Activated effector memory CD4-positive, alpha-beta T cell treated with Interleukin-2 at 50 U/mL for 16 hours (primary cell): Measurements from ENCODE around the gene ADAMTS19.

Experiments
- DNase-seq: peaks from one replicate; pipeline ENCODE4 v3.0.0-alpha.2; 2020

ADAMTS19 gene

GRCh38 chr5:129687941-129688340 lies 227.8 kb downstream of the ADAMTS19 start:
- DNase-seq: no peak

DNA sequence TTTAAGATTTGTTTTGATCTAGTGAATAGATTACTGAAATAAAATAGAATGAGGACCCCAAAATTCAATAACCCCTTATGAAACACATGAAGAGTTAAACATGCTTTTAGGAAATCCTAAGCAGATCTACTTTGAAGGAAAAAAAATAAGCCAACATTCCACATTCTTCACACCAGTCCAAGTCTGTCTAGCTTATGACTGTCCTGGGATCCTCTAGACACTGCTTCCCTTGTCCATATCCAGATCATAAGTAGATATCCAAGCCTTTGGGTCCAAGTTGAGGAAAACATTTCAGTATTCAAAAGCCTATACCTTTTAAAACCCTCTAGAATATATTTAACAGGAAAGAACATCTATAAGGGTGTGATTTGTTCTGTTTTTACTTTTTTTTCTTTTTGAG lies 228.9 kb downstream of the ADAMTS19 start:
- no peak for DNase-seq

- DNase-seq: no peak
Measured at GRCh38 chr5:129691220-129691619, 231.1 kb downstream of the ADAMTS19 start.

- no peak for DNase-seq
Measured at GRCh38 chr5:129696636-129697035, 236.5 kb downstream of the ADAMTS19 start.

DNA sequence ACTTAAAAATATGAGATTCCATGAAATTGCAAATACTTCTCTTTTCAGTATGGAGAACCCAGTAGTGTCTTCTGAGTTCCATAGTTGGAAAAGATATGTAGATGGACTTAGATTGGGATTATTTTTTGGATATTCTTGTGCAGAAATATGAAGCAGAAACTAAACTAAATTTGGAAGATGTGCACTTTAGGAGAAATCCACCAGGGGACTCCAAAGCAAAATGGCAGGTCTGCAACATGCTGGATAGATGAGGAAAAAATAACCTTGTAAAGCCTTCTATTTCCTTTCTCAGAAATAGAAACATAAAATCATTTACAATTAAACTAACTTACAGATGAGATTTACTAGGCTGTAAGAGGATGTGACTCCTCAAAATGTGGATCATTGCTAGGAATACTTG lies 238.6 kb downstream of the ADAMTS19 start:
- DNase-seq: no peak

DNA sequence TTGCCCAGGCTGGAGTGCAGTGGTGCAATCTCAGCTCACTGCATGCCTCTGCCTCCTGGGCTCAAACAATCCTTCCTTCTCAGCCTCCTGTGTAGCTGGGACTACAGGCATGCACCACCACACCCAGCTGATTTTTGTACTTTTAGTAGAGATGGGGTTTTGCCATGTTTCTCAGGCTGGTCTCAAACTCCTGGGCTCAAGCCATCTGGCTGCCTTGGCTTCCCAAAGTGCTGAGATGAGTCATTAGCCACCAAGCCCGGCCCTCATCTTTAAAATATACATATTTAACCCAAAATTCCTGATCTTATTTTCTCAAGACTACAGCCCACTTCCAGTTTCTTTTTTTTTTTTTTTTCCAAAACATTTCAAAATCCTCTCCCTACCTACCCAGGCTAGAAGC lies 256.1 kb downstream of the ADAMTS19 start:
- no peak for DNase-seq

DNA sequence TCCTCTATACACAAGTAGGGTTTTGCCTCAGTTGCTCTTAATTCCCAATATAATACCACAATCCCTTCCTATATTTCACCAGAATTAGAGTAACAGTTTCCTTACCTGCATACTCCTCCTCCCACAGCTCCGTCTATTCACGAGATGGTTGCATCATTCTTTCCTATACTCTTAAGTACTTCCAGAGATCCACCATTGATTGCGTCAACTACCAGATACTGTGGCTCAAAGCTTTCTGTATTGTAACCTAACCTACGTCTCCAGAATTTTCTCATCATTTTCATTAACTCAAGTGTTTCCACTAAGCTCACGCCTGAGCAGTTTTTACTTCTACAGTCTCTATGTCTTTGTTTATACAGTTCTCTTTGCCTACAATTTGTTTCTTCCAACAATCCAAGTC lies 256.6 kb downstream of the ADAMTS19 start:
- DNase-seq: no peak

DNA sequence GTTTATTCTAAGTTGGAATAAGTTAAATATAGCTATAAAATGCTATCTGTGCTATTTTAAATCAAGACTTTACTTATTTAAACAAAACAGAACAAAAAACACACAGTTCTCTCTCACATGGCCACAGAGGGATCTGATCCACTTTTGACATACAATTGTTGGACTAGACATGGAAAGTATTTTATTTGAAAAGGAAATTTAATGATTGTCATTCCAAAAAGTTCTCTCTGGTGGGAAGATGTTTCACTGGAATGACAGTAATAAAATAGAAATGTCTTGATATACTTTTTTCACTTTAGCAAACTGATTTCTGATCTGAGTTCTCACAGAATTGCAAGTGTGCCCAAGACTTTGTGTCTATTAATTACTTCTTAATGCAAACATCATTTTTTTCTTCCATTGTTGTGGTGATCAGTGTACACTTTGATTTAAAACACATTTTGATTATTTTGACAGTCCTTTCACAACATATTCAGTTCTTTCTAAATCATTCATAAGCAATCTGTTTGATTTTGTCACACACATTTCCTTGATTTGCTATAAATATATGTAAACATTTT lies 257.7 kb downstream of the ADAMTS19 start:
- no peak for DNase-seq

GRCh38 chr5:129718471-129719090 lies 258.5 kb downstream of the ADAMTS19 start:
- no peak for DNase-seq

- DNase-seq: no peak
Measured at GRCh38 chr5:129724222-129724621, 264.1 kb downstream of the ADAMTS19 start.

GRCh38 chr5:129724647-129725046 lies 264.5 kb downstream of the ADAMTS19 start:
- no peak for DNase-seq

GRCh38 chr5:129739773-129740172 lies 279.7 kb downstream of the ADAMTS19 start:
- DNase-seq: no peak

GRCh38 chr5:129743541-129744187 lies 283.6 kb downstream of the ADAMTS19 start:
- DNase-seq: no peak

GRCh38 chr5:129745997-129746396 lies 285.9 kb downstream of the ADAMTS19 start:
- DNase-seq: no peak

DNA sequence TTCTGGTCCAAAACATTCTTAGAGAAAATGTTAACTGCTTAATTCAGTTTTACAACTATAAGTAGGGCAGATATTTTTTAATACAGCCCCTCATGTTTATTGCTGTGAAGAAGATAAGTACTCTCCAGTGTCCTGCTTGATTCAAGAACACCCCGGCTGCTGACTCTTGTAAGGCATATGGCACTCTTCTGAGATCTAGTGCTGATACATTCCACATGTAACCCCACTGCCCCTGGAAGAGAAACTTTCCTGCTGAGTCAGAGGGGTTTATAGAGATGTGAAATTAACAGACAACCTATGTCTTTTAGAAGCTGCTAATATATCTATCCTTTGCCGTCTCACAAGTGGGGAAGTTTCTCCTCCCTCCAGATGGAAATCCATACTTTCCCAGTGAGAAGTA lies 286.8 kb downstream of the ADAMTS19 start:
- no peak for DNase-seq

DNA sequence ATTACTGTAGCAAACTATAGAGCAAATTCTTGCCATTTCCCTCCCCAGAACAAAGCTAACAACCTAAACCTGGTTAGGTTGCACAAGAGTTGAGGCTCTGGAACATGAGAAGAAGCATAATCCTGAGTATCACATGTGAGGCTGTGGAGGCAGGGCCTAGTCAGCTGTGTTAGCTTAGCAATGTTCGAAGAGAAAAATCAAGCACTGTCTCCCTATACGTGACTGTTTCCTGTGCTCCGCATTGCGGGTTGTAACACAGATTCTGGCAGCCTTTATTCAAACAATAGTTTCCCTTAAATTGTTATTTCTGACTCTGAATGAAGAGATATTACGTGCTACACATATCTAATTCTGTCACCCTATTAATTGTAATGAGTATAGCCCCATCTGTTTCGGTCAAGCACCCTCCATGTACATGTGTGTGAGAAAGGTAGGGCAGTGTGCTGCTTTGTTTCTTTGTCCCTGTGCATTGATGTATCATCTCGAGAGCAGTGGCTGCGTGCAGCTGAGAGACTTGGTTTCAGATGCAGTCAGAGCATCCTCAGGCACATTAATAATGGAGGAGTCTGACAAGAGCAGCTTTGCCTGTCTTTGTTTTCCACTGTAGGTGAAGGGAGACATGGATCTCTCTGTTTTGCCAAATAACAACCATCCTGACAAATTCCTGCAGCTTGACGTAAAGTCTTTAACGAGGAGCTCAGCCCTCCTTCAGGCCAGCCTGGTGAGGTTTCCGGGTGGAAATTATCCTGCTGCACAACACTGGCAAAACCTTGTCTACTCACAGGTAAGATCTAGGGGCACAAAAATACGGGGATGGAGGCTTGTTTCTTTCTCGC lies 287.7 kb downstream of the ADAMTS19 start, which contains the start of gene MINAR2:
Gene MINAR2, plus strand, starts transcription at position 523 of the 836 bp plus-strand sequence. Its CDS starts 97 bp downstream, at position 620.
- DNase-seq: no peak

DNA sequence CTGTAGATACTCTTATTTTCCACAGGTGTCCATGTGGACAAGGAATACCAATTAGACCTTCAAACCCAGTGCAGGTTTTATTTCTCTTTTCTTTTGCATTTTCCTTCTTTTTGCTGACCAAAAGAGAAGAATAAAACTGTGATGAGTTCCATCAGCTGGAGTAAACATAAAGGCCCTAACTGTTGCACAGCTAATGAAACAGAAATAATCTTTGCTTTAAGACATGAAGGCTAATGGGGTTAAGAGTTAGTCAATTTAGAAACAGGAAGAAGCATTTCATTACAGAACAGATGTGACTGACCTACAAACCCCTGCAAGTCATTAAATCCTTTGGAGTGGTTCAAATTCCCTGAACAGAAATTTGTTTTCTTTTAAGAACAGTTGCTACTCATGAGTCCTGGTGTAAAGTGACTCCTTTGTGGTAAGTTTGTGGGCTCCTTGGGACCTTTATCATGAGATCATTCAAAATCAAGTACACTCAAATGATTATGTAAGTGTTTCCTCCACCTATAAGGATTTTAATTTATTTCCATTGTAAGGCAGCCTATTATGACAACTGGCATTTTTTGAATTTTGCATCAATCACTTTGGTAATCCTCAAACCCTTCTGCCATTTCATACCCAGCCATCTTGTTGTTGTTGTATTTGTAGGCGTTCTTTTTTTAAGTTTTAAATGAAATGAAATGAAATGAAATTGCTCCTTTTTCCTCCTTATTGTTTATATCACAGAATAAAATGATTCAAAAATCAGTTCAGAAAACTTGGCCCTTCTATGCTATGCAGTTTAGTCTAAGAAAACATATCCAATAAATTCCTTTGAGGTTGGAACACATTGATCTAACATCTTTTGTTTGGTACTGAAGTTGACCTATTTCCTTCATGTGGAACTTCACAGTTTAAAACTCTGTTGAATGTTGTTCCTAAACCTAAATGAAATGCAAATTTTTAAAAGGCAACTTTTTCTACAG lies 289.1 kb downstream of the ADAMTS19 start:
- DNase-seq: no peak

DNA sequence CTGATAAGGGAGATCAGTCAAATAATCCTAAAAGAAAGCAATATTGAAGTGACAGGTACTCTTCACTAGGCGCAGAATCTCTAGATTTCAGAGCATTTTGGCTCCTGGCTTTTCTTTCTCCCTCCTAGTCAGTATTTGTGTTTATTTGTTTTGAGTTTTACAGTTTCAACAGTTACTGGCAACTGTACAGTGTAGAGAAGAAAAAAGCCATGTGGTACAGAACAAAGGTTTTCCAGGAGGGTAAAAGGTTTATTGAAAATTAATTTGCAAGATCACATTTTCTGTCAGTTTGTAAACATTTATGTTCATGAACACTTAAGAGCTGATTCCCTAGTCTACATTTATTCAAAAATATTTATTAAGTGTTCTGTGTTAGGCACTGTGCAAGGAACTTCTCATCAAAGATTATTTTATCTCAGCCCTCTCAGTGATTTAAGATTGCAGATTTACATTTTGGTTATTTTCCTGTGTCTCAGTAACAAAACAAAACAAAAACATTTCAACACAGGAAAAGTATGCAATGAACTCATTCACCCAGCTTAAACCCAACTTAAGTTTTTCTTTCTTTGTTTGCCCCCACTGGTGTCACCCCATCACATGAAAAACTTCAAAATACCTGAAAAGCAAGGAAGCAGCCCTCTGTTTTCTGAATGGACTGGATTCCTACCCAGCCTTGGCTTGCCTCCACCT lies 300.7 kb downstream of the ADAMTS19 start:
- DNase-seq: no peak

DNA sequence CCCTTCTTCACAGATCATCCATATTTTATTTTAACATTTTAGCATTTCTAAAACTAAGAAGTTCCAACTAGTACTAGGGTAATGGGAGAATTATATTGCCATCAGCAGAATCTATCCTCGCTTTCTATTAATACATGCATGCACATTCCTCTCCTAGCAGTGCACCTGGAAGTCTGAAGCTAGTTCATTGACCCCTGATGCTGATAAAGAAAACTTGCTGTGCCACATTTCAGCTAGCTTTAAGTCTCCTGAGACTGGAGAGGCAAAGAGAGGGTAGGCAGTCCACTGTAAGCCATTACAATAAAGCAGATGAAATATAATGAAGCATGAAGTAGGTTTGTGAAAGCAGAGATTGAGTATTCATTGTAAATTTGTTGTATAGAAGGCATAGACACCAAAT lies 303.6 kb downstream of the ADAMTS19 start:
- DNase-seq: no peak

GRCh38 chr5:129766798-129767197 lies 306.7 kb downstream of the ADAMTS19 start:
- no peak for DNase-seq

- peak; percentile 5 for DNase-seq
Measured at GRCh38 chr5:129767927-129768380, 307.9 kb downstream of the ADAMTS19 start.

DNA sequence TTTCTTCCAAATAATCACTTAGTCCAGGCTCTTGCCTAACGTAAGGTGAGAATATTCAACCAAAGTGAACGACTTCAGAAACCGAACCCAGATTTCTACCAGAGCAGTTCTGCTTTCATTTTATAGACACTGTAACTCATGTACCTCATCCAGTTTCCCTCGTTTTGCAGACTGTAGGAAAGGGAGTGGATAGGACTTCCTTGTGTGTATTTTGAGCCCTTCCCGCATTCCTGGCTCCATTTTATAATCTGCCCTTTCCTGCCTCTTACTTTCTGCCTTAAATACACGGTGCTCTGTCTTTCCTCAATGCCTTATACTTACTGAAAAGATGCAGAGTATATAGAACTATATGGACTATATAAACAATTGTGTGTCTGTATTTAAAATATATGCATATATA lies 308.6 kb downstream of the ADAMTS19 start:
- no peak for DNase-seq
